Superior temporal gyrus (tissue), 1 donor: ENCODE measurements around the gene TMEM242.

Experiments used
- DNase-seq: peaks from one replicate; pipeline ENCODE4 v3.0.0-alpha.2; 2016; ENCODE audit errors: extremely low spot score

Gene TMEM242

GRCh38 chr6:157290797-157291196 is 32.5 kb downstream of the TMEM242 start:
- DNase-seq = no peak

GRCh38 chr6:157289764-157290163 is 33.6 kb downstream of the TMEM242 start:
- no peak for DNase-seq

GRCh38 chr6:157288575-157288974 is 34.7 kb downstream of the TMEM242 start:
- DNase-seq = no peak

GRCh38 chr6:157287923-157288322 is 35.4 kb downstream of the TMEM242 start:
- DNase-seq = no peak

- no peak for DNase-seq
Measured at GRCh38 chr6:157287247-157287850, 36.0 kb downstream of the TMEM242 start.

- DNase-seq = no peak
Measured at GRCh38 chr6:157285422-157285779, 37.9 kb downstream of the TMEM242 start.

- DNase-seq = no peak
Measured at GRCh38 chr6:157284738-157285421, 38.4 kb downstream of the TMEM242 start.

GRCh38 chr6:157283900-157284737 is 39.2 kb downstream of the TMEM242 start:
- no peak for DNase-seq

- DNase-seq = no peak
Measured at GRCh38 chr6:157283330-157283898, 39.9 kb downstream of the TMEM242 start.

- no peak for DNase-seq
Measured at GRCh38 chr6:157282284-157282683, 41.0 kb downstream of the TMEM242 start.

- DNase-seq = no peak
Measured at GRCh38 chr6:157281570-157281969, 41.7 kb downstream of the TMEM242 start.

GRCh38 chr6:157280947-157281346 is 42.4 kb downstream of the TMEM242 start:
- no peak for DNase-seq

- no peak for DNase-seq
Measured at GRCh38 chr6:157280157-157280556, 43.2 kb downstream of the TMEM242 start.

- DNase-seq = no peak
Measured at GRCh38 chr6:157278171-157278570, 45.1 kb downstream of the TMEM242 start.

GRCh38 chr6:157276731-157277130 is 46.6 kb downstream of the TMEM242 start:
- DNase-seq = no peak

GRCh38 chr6:157276134-157276532 is 47.2 kb downstream of the TMEM242 start:
- no peak for DNase-seq

GRCh38 chr6:157274471-157275226 is 48.7 kb downstream of the TMEM242 start:
- peak; percentile 72 for DNase-seq

- DNase-seq = peak; percentile 27
Measured at GRCh38 chr6:157273756-157274470, 49.4 kb downstream of the TMEM242 start.

- DNase-seq = no peak
Measured at GRCh38 chr6:157272866-157273755, 50.2 kb downstream of the TMEM242 start.

GRCh38 chr6:157272372-157272771 is 50.9 kb downstream of the TMEM242 start:
- DNase-seq = no peak
